H9 (cell line): ENCODE data around the gene IER3. TPM values are rescaled to one million over a fixed set of nuclear protein-coding genes. Genes with fewer than 3 reads are reported as not detected.

Experiments
- DNase-seq: peaks from one replicate; pipeline ENCODE4 v3.0.0-alpha.2; 2017
- H2AFZ ChIP-seq: one replicate; pipeline ENCODE4 v1.6.1; 2013; ENCODE audit warnings: mild to moderate bottlenecking, low read length, control low read depth, moderate library complexity
- H2AK5ac ChIP-seq: 2 replicates; pipeline ENCODE4 v1.6.1; 2013; ENCODE audit warnings: low read length, control low read depth, mixed read lengths; ENCODE audit not compliant: insufficient read length
- H2BK120ac ChIP-seq: one replicate; pipeline ENCODE4 v1.6.1; 2013; ENCODE audit warnings: low read depth, mild to moderate bottlenecking, low read length, control low read depth, inconsistent platforms; ENCODE audit not compliant: poor library complexity, severe bottlenecking
- H2BK12ac ChIP-seq: 2 replicates; pipeline ENCODE4 v1.6.1; 2013; ENCODE audit warnings: low read length, control low read depth, mixed read lengths, low read depth; ENCODE audit not compliant: insufficient read length
- H2BK15ac ChIP-seq: 2 replicates; pipeline ENCODE4 v1.6.1; 2013; ENCODE audit warnings: low read depth, low read length, control low read depth
- H2BK20ac ChIP-seq: one replicate; pipeline ENCODE4 v1.6.1; 2013; ENCODE audit warnings: low read depth, mild to moderate bottlenecking, low read length, control low read depth, inconsistent platforms; ENCODE audit not compliant: poor library complexity, severe bottlenecking
- H2BK5ac ChIP-seq: 2 replicates; pipeline ENCODE4 v1.6.1; 2013; ENCODE audit warnings: low read length, control low read depth, mixed read lengths; ENCODE audit not compliant: insufficient read length
- H3K14ac ChIP-seq: 2 replicates; pipeline ENCODE4 v1.6.1; 2013; ENCODE audit warnings: low read length, control low read depth; ENCODE audit not compliant: insufficient read depth
- H3K18ac ChIP-seq: 2 replicates; pipeline ENCODE4 v1.6.1; 2013; ENCODE audit warnings: low read depth, mild to moderate bottlenecking, mixed read lengths, low read length, control low read depth; ENCODE audit not compliant: insufficient read length
- H3K23ac ChIP-seq: 2 replicates; pipeline ENCODE4 v1.6.1; 2013; ENCODE audit warnings: low read length, control low read depth, mixed read lengths, low read depth; ENCODE audit not compliant: insufficient read length
- H3K23me2 ChIP-seq: 2 replicates; pipeline ENCODE4 v1.6.1; 2013; ENCODE audit warnings: low read depth, mild to moderate bottlenecking, mixed read lengths, low read length, control low read depth; ENCODE audit not compliant: insufficient read length, poor library complexity, severe bottlenecking
- H3K27ac ChIP-seq: 2 replicates; pipeline ENCODE4 v1.5.1; 2013; ENCODE audit warnings: low read length, control low read depth, mixed read lengths, low read depth; ENCODE audit not compliant: insufficient read length
- H3K27me3 ChIP-seq: 2 replicates; pipeline ENCODE4 v1.6.1; 2013; ENCODE audit warnings: low read length, control low read depth, inconsistent platforms; ENCODE audit not compliant: insufficient read depth
- H3K4ac ChIP-seq: 2 replicates; pipeline ENCODE4 v1.6.1; 2013; ENCODE audit warnings: low read depth, mild to moderate bottlenecking, control low read depth, inconsistent platforms, low read length, moderate library complexity
- H3K4me1 ChIP-seq: 2 replicates; pipeline ENCODE4 v1.6.1; 2013; ENCODE audit warnings: low read length, control low read depth, inconsistent platforms; ENCODE audit not compliant: insufficient read depth
- H3K4me2 ChIP-seq: 2 replicates; pipeline ENCODE4 v1.6.1; 2013; ENCODE audit warnings: low read length, control low read depth, mixed read lengths; ENCODE audit not compliant: insufficient read length, insufficient read depth
- H3K56ac ChIP-seq: 2 replicates; pipeline ENCODE4 v1.6.1; 2013; ENCODE audit warnings: low read depth, mild to moderate bottlenecking, mixed read lengths, low read length, control low read depth; ENCODE audit not compliant: insufficient read length
- H3K79me1 ChIP-seq: 2 replicates; pipeline ENCODE4 v1.6.1; 2013; ENCODE audit warnings: low read depth, mild to moderate bottlenecking, moderate library complexity, low read length, control low read depth, inconsistent platforms; ENCODE audit not compliant: insufficient read depth, poor library complexity, severe bottlenecking
- H3K79me2 ChIP-seq: 2 replicates; pipeline ENCODE4 v1.6.1; 2013; ENCODE audit warnings: low read length, control low read depth, inconsistent platforms; ENCODE audit not compliant: insufficient read depth
- H3K9ac ChIP-seq: 2 replicates; pipeline ENCODE4 v1.6.1; 2013; ENCODE audit warnings: low read length, control low read depth, mixed read lengths; ENCODE audit not compliant: insufficient read length; ENCODE audit errors: extremely low read depth
- H3K9me3 ChIP-seq: one replicate; pipeline ENCODE4 v1.6.1; 2013; ENCODE audit warnings: low read depth, low read length, inconsistent platforms; ENCODE audit not compliant: control insufficient read depth
- H3T11ph ChIP-seq: one replicate; pipeline ENCODE4 v1.6.1; 2013; ENCODE audit warnings: mild to moderate bottlenecking, low read length, control low read depth, inconsistent platforms
- H4K20me1 ChIP-seq: one replicate; pipeline ENCODE4 v1.6.1; 2013; ENCODE audit not compliant: control insufficient read depth, insufficient read length, insufficient read depth
- H4K5ac ChIP-seq: 2 replicates; pipeline ENCODE4 v1.6.1; 2013; ENCODE audit warnings: low read depth, mild to moderate bottlenecking, mixed read lengths, low read length, control low read depth; ENCODE audit not compliant: insufficient read length
- H4K8ac ChIP-seq: replicated peaks from 2 replicates; pipeline ENCODE4 v1.6.1; 2013; ENCODE audit warnings: low read length, control low read depth, mixed read lengths, low read depth; ENCODE audit not compliant: insufficient read length
- H4K91ac ChIP-seq: 2 replicates; pipeline ENCODE4 v1.6.1; 2013; ENCODE audit warnings: low read depth, mild to moderate bottlenecking, moderate library complexity, mixed read lengths, low read length, control low read depth; ENCODE audit not compliant: insufficient read length
- H3K27ac Mint-ChIP-seq, 3 experiments: 2 replicates in 2 of 3; 3 replicates in 1 of 3; pipeline ENCODE4 v1.8.0; 2020 to 2021; ENCODE audit warnings: mixed read lengths in 3 of 3, mild to moderate bottlenecking in 1 of 3, moderate library complexity in 1 of 3
- H3K27me3 Mint-ChIP-seq: 2 replicates; pipeline ENCODE4 v1.8.0; 2021; ENCODE audit warnings: low read depth, mild to moderate bottlenecking, moderate library complexity, mixed read lengths
- H3K36me3 Mint-ChIP-seq, 3 experiments: 2 replicates in 2 of 3; 3 replicates in 1 of 3; pipeline ENCODE4 v1.8.0; 2020 to 2021; ENCODE audit warnings: low read depth in 3 of 3, mixed read lengths in 3 of 3; ENCODE audit not compliant: insufficient read depth in 1 of 3
- H3K4me1 Mint-ChIP-seq, 2 experiments: 2 replicates each; pipeline ENCODE4 v1.8.0; 2020; ENCODE audit warnings: mixed read lengths in 2 of 2
- H3K4me3 Mint-ChIP-seq, 2 experiments: 2 replicates in 1 of 2; 3 replicates in 1 of 2; pipeline ENCODE4 v1.8.0; 2020 to 2021; ENCODE audit warnings: mild to moderate bottlenecking in 2 of 2, mixed read lengths in 2 of 2, moderate library complexity in 1 of 2
- H3K9me3 Mint-ChIP-seq, 2 experiments: 2 replicates in 1 of 2; 3 replicates in 1 of 2; pipeline ENCODE4 v1.8.0; 2020; ENCODE audit warnings: mild to moderate bottlenecking in 2 of 2, mixed read lengths in 2 of 2, moderate library complexity in 1 of 2
- WGBS: extraction: QIAGEN DNeasy Blood & Tissue Kit; methylation state at CpG from one replicate; pipeline ENCODE4 v1.1.7; 2013; ENCODE audit warnings: missing lambda C conversion rate, low lambda C conversion rate, mixed read lengths; ENCODE audit not compliant: insufficient read length; ENCODE audit errors: extremely low coverage; 5-methylcytosine and 5-hydroxymethylcytosine counted together
- total RNA-seq: library from RNA; stranded (reverse); gene quantifications from 2 replicates; pipeline ENCODE4 v1.2.1, GENCODE V29; 2021
- TF ChIP-seq, protein P1 (sequence below): fragments of 200-600 bp; sonication (generic); conservative IDR thresholded peaks from 3 replicates; pipeline ENCODE4 v1.8.0; 2021; ENCODE audit warnings: antibody characterized with exemption, mild to moderate bottlenecking

Gene IER3
- total RNA-seq, 1 experiment from 2014 or later: 43.5 TPM

DNA sequence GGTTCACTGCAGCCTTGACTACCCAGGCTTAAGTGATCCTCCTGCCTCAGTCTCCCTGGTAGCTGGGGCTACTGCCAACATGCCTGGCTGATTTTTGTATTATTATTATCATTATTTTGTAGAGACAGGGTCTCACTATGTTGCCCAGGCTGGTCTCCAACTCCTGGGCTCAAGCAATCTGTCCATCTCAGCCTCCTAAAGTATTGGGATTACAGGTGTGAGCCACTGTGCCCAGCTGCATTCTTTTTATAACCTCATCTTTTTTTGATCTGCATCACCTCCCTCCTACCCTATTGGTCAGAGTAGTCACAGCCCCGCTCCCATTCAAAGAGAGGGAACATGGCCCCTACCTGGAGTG lies 23.6 kb upstream of the IER3 start:
- H3K79me1 ChIP-seq: no peaks in the 10 kb centered on the region
- no peak overlapping the region for H2BK5ac ChIP-seq
- H3K4me1 Mint-ChIP-seq: peaks cover 61 to 69% of the 10 kb centered on the region in 2 experiments
- no peak overlapping the region for H3K14ac ChIP-seq
- no CpG with 5 or more reads among the region's 1 CpG for WGBS
- no peak overlapping the region for H2AK5ac ChIP-seq
- H3K4me3 Mint-ChIP-seq: no peak overlapping the region
- no peaks in the 10 kb centered on the region; the same call in 1 of the 2 replicates for H3K27me3 Mint-ChIP-seq
- H3K23ac ChIP-seq: no peak overlapping the region
- TF ChIP-seq, protein P1, sequence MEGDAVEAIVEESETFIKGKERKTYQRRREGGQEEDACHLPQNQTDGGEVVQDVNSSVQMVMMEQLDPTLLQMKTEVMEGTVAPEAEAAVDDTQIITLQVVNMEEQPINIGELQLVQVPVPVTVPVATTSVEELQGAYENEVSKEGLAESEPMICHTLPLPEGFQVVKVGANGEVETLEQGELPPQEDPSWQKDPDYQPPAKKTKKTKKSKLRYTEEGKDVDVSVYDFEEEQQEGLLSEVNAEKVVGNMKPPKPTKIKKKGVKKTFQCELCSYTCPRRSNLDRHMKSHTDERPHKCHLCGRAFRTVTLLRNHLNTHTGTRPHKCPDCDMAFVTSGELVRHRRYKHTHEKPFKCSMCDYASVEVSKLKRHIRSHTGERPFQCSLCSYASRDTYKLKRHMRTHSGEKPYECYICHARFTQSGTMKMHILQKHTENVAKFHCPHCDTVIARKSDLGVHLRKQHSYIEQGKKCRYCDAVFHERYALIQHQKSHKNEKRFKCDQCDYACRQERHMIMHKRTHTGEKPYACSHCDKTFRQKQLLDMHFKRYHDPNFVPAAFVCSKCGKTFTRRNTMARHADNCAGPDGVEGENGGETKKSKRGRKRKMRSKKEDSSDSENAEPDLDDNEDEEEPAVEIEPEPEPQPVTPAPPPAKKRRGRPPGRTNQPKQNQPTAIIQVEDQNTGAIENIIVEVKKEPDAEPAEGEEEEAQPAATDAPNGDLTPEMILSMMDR: no peak
- no peak overlapping the region for H2BK12ac ChIP-seq
- H2BK120ac ChIP-seq: no peak overlapping the region
- H4K91ac ChIP-seq: no peak overlapping the region
- no peaks in the 10 kb centered on the region for H3K23me2 ChIP-seq
- no peaks in the 10 kb centered on the region for H3K79me2 ChIP-seq
- no peak overlapping the region for H3K27ac ChIP-seq
- H2BK20ac ChIP-seq: no peak overlapping the region
- no peak overlapping the region for H3T11ph ChIP-seq
- H3K9ac ChIP-seq: no peak overlapping the region
- H3K18ac ChIP-seq: no peak overlapping the region
- no peak overlapping the region for H2AFZ ChIP-seq
- no peaks in the 10 kb centered on the region for H3K9me3 Mint-ChIP-seq
- no peak overlapping the region for H4K5ac ChIP-seq
- H3K4me1 ChIP-seq: peaks cover 30% of the 10 kb centered on the region; the same call in 1 of the 2 replicates
- H3K9me3 ChIP-seq: no peaks in the 10 kb centered on the region
- DNase-seq: no peak
- H3K4me2 ChIP-seq: no peak overlapping the region
- no peaks in the 10 kb centered on the region for H4K20me1 ChIP-seq
- H2BK15ac ChIP-seq: no peak overlapping the region
- H4K8ac ChIP-seq: no peak overlapping the region
- H3K27ac Mint-ChIP-seq: no peak overlapping the region
- no peak overlapping the region for H3K4ac ChIP-seq
- H3K27me3 ChIP-seq: no peaks in the 10 kb centered on the region
- H3K56ac ChIP-seq: no peak overlapping the region
- H3K36me3 Mint-ChIP-seq: peaks cover 0 to 1% (median 0%) of the 10 kb centered on the region in 3 experiments; a peak in 1 of 7 replicates
